CD4-positive, alpha-beta T cell (primary cell): ENCODE measurements around the gene STN1. TPM values are rescaled to one million over a fixed set of nuclear protein-coding genes. Genes with fewer than 3 reads are reported as not detected.
"Not testable (repeated sequence)": the region's sequence is repeated elsewhere in the genome, so short reads cannot be mapped to it uniquely, and the experiment has no call there.

ENCODE experiments used
- ATAC-seq: fragments of 200-7000 bp; cut with Tn5 transposase; one replicate; pipeline ENCODE4 v1.10.0; 2022; ENCODE audit warnings: mild to moderate bottlenecking; ENCODE audit not compliant: poor library complexity
- CTCF ChIA-PET: fragments of 350-600 bp; sonication (Branson Sonifier 250); formaldehyde crosslinking; loops from one replicate; lab custom pipeline; 2021; ENCODE audit warnings: antibody characterized with exemption, inconsistent platforms; lab: Charles Lee
- POLR2A ChIA-PET: fragments of 350-600 bp; sonication (Branson Sonifier 250); formaldehyde crosslinking; loops from one replicate; lab custom pipeline; 2021; ENCODE audit warnings: antibody characterized with exemption, inconsistent platforms; lab: Charles Lee
- DNase-seq, 14 experiments: peaks; one replicate each; pipeline ENCODE4 v3.0.0-alpha.2; 2013 to 2020; ENCODE audit warnings: mixed read lengths in 2 of 14
- H3K27ac ChIP-seq, 2 donors: one replicate each; pipeline versions ENCODE4 v1.5.1 to v1.7.0; 2013; ENCODE audit warnings: low read length in 2 of 2, low read depth in 1 of 2, mild to moderate bottlenecking in 1 of 2
- H3K27me3 ChIP-seq, 2 experiments: 1 replicate in 1 of 2; 2 replicates in 1 of 2; pipeline versions ENCODE4 v1.6.1 to v1.7.0; 2013; ENCODE audit warnings: low read length in 2 of 2, control low read depth in 1 of 2, mild to moderate bottlenecking in 1 of 2, moderate library complexity in 1 of 2; ENCODE audit not compliant: insufficient read depth in 2 of 2, control insufficient read depth in 1 of 2
- H3K36me3 ChIP-seq: one replicate; pipeline ENCODE4 v1.6.1; 2013; ENCODE audit warnings: low read length, control low read depth; ENCODE audit not compliant: insufficient read depth
- H3K4me1 ChIP-seq: one replicate; pipeline ENCODE4 v1.6.1; 2013; ENCODE audit warnings: low read length, control low read depth; ENCODE audit not compliant: insufficient read depth
- H3K4me3 ChIP-seq: one replicate; pipeline ENCODE4 v1.5.1; 2013; ENCODE audit warnings: mild to moderate bottlenecking, low read length, moderate library complexity
- H3K9me3 ChIP-seq, 2 experiments: 1 replicate in 1 of 2; 2 replicates in 1 of 2; pipeline versions ENCODE4 v1.6.1 to v1.7.0; 2013; ENCODE audit warnings: low read length in 2 of 2, mild to moderate bottlenecking in 2 of 2, control low read depth in 1 of 2, moderate library complexity in 1 of 2; ENCODE audit not compliant: control insufficient read depth in 1 of 2, insufficient read depth in 1 of 2
- H3K27ac Mint-ChIP-seq: one replicate; pipeline ENCODE4 v1.8.0; 2020; ENCODE audit warnings: mixed read lengths
- H3K27me3 Mint-ChIP-seq: one replicate; pipeline ENCODE4 v1.8.0; 2021; ENCODE audit warnings: mixed read lengths
- H3K36me3 Mint-ChIP-seq: one replicate; pipeline ENCODE4 v1.8.0; 2021; ENCODE audit warnings: low read depth, mixed read lengths
- H3K4me1 Mint-ChIP-seq: one replicate; pipeline ENCODE4 v1.8.0; 2021; ENCODE audit warnings: low read depth, mixed read lengths
- H3K4me3 Mint-ChIP-seq: one replicate; pipeline ENCODE4 v1.8.0; 2020; ENCODE audit warnings: mild to moderate bottlenecking, mixed read lengths
- H3K9me3 Mint-ChIP-seq: one replicate; pipeline ENCODE4 v1.8.0; 2020; ENCODE audit warnings: mixed read lengths
- CTCF ChIP-seq: fragments of 200-600 bp; IDR thresholded peaks from one replicate; pipeline ENCODE4 v1.8.0; 2022; ENCODE audit warnings: antibody characterized with exemption, mild to moderate bottlenecking
- intact Hi-C, 2 experiments: fragments of 100-400 bp; cut with DNase I in 1 of 2; cut with micrococcal nuclease in 1 of 2; formaldehyde crosslinking; loops; one replicate each; pipeline versions ENCODE4 v1.15.1 to v1.9.0; 2023 to 2025; cut with DNase I, micrococcal nuclease
- total RNA-seq, 174 experiments: library from RNA in 2 of 174; stranded (reverse) in 2 of 174; gene quantifications; one replicate each; pipeline ENCODE4 v1.2.3 and lab custom pipeline; 2021 to 2026

Gene STN1
- total RNA-seq, 2 experiments from 2014 or later: 13.0 to 13.4 TPM

DNA sequence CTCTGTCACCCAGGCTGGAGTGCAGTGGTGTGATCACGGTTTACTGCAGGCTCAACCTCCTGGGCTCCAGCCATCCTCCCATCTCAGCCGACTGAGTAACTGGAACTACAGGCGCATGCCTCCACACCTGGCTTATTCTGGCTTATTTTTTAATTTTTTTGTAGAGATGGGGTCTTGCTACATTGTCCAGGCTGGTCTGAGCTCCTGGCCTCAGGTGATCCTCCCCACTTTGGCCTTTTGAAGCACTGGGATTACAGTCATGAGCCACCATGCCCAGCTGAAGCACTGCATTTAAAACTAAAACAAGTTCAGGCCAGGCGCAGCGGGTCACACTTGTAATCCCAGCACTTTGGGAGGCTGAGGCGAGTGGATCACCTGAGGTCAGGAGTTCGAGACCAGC is 70.6 kb downstream of the STN1 start:
- CTCF ChIA-PET: no interaction called here

GRCh38 chr10:103845972-103846371 is 72.0 kb downstream of the STN1 start:
- ATAC-seq: peak; percentile 97
- Mint-ChIP-seq H3K36me3 (no peaks in the 10 kb centered on the region), H3K27me3 (peaks cover 12% of the 10 kb centered on the region), H3K4me1 (peaks cover 29% of the 10 kb centered on the region), H3K27ac (peak overlapping the region; percentile 68), H3K9me3 (no peaks in the 10 kb centered on the region), H3K4me3 (peak overlapping the region; percentile 62)
- H3K27ac ChIP-seq: no peak overlapping the region
- intact Hi-C loops: no loop called here
- POLR2A ChIA-PET: no interaction called here
- no peaks in the 10 kb centered on the region for H3K27me3 ChIP-seq
- H3K36me3 ChIP-seq: no peaks in the 10 kb centered on the region
- DNase-seq: peak in 13 of 14 experiments; percentile 13 to 72 (median 32)
- no peaks in the 10 kb centered on the region for H3K9me3 ChIP-seq
- H3K4me3 ChIP-seq: no peak overlapping the region
- no peak for TF ChIP-seq CTCF
- H3K4me1 ChIP-seq: peaks cover 23% of the 10 kb centered on the region
- CTCF ChIA-PET: no interaction called here

More for the DNA sequence above, 70.6 kb downstream of the STN1 start:
- DNase-seq: no peak
- Mint-ChIP-seq H3K27ac (no peak overlapping the region), H3K9me3 (no peaks in the 10 kb centered on the region), H3K4me1 (peaks cover 29% of the 10 kb centered on the region), H3K36me3 (no peaks in the 10 kb centered on the region), H3K27me3 (peaks cover 18% of the 10 kb centered on the region), H3K4me3 (no peak overlapping the region)
- intact Hi-C loops: no loop called here
- H3K27me3 ChIP-seq: no peaks in the 10 kb centered on the region
- POLR2A ChIA-PET: no interaction called here
- H3K36me3 ChIP-seq: no peaks in the 10 kb centered on the region
- peaks cover 23% of the 10 kb centered on the region for H3K4me1 ChIP-seq
- no peak for ATAC-seq
- H3K27ac ChIP-seq: no peak overlapping the region
- H3K4me3 ChIP-seq: no peak overlapping the region
- H3K9me3 ChIP-seq: no peaks in the 10 kb centered on the region
- TF ChIP-seq CTCF: no peak

- ATAC-seq, H3K9me3 Mint-ChIP-seq, H3K36me3 ChIP-seq, H3K36me3 Mint-ChIP-seq, DNase-seq, H3K27me3 Mint-ChIP-seq, H3K4me3 ChIP-seq, intact Hi-C loops, H3K9me3 ChIP-seq, H3K27ac ChIP-seq, H3K4me3 Mint-ChIP-seq, POLR2A ChIA-PET, H3K27me3 ChIP-seq, CTCF ChIA-PET: not testable (repeated sequence)
- peaks cover 23% of the 10 kb centered on the region for H3K4me1 ChIP-seq
- H3K4me1 Mint-ChIP-seq: peaks cover 29% of the 10 kb centered on the region
- peak overlapping the region; percentile 68 for H3K27ac Mint-ChIP-seq
These were observed 72.6 kb downstream of the STN1 start for GRCh38 chr10:103845346-103845745.

- no peaks in the 10 kb centered on the region for H3K27me3 Mint-ChIP-seq
- no peaks in the 10 kb centered on the region for H3K36me3 Mint-ChIP-seq
- CTCF ChIA-PET: no interaction called here
- H3K4me1 Mint-ChIP-seq: peaks cover 29% of the 10 kb centered on the region
- POLR2A ChIA-PET: no interaction called here
- H3K4me3 ChIP-seq: no peak overlapping the region
- H3K27ac ChIP-seq: no peak overlapping the region
- no peaks in the 10 kb centered on the region for H3K36me3 ChIP-seq
- DNase-seq (no peak), ATAC-seq (no peak)
- H3K27me3 ChIP-seq: no peaks in the 10 kb centered on the region
- no peak for TF ChIP-seq CTCF
- H3K27ac Mint-ChIP-seq: no peak overlapping the region
- H3K9me3 Mint-ChIP-seq: no peaks in the 10 kb centered on the region
- H3K9me3 ChIP-seq: no peaks in the 10 kb centered on the region
- peaks cover 23% of the 10 kb centered on the region for H3K4me1 ChIP-seq
- no peak overlapping the region for H3K4me3 Mint-ChIP-seq
- intact Hi-C loops: no loop called here
These were observed 74.0 kb downstream of the STN1 start for GRCh38 chr10:103843854-103844570.
